Myocyte (in vitro differentiated cells): ENCODE measurements around the gene SLC37A3. TPM values are rescaled to one million over a fixed set of nuclear protein-coding genes. Genes with fewer than 3 reads are reported as not detected.

Experiments
- DNase-seq: peaks from one replicate; pipeline ENCODE4 v3.0.0-alpha.2; 2012; ENCODE audit warnings: low read depth
- total RNA-seq: library from RNA; depleted of rRNA; stranded (reverse); fragments of >200 nt; gene quantifications from 2 replicates; pipeline ENCODE4 v1.2.3, GENCODE V29; 2014

SLC37A3 gene
- total RNA-seq, 1 donor from 2014 or later: 40.3 TPM

DNA sequence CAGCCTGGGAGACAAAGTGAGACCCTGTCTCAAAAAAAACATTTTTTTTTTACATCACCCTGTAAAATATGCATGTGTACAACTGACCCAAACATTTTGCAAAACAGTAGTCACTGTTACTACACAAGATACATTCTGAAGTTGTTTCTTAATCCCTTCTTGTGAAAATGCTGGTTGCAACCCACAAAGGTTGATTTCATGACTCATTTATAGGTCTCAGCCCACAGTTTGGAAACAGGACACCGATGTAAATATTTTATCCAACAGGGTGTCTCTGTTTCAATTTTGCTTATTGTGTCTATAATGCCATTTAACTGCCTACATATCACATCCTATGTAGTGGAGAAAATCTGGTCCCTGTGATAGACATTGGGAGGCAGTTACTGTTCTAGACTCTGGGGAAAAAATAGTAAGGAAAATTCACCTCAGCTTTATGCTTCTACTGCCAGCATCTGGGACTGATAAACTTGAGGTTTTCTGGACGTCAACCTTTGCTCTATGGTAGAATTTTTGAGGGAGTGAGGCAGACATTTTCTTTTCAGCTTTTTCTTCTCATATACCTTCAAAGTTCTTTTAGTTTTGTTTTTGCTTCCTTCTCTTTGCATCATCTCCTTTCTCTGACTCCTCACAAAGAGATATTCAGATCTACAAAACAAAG lies 4.0 kb upstream of the SLC37A3 start:
- DNase-seq: no peak

DNA sequence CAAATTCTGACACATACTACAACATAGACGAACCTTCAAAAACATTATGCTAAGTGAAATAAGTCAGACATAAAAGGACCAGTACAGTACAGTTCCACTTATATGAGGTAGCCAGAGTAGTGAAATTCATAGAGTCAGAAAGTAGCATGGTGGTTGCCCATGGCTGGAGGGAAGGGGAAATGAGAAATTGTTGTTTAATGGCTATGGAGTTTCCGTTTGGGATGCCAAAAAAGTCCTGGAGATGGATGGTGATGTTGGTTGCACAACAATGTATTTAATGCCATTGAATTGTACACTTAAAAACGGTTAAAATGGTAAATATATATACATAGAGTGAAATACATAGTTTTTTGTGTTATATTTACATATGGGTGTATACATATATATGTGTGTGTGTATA lies 2.1 kb upstream of the SLC37A3 start:
- DNase-seq: no peak

DNA sequence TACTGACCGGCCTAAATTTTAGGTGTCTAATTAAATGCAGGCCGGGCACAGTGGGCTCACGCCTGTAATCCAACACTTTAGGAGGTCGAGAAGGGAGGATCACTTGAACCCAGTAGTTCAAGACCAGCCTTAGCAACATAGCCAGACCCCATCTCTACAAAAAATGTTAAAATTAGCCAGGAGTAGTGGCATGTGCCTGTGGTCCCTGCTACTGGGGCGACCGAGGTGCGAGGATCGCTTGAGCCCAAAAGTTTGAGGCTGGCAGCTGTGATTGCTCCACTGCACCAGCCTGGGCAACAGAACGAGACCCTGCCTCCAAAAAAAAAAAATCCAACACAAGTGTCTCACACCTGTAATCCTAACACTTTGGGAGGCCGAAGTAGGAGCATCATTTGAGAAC lies 491 bp upstream of the SLC37A3 start:
- DNase-seq: no peak

DNA sequence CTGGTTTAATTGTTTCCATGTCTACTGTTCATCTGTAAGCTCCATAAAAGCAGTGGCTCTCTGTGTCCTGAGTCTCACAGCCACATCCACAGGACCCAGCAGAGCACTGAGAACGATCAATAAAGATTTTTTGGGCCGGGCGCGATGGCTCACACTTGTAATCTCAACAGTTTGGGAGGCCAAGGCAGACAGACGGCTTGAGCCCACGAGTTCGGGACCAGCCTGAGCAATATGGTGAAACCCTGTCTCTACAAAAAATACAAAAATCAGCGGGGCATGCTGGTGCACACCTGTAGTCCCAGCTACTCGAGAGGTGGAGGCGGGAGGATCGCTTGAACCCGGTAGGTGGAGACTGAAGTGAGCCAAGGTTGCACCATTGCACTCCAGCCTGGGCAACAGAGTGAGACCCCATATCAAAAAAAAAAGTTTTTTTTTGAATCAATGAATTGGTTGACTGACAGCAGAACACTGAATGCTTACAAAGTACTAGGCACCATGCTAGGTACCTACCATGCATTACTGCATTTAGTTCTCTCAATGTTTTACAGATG lies 4.5 kb downstream of the SLC37A3 start:
- no peak for DNase-seq

DNA sequence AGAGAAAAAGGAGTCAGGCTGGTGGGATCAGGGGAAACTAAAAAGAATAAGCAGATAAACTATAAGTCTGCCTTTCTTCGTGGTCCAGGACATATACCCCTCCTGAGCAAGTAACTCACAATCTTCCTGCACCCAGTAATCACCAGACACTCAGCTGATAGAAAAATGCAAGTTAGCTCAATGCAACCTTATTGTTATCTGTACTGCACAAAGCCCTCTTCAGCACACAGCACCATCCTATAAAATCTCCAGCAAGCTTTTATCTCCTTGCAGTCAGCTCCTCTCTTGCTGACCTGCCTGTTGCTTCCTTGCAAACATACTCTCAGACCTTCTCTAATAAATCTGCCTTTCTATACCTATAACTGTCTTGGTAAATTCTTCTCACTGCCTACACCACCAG lies 6.7 kb downstream of the SLC37A3 start:
- DNase-seq: no peak

DNA sequence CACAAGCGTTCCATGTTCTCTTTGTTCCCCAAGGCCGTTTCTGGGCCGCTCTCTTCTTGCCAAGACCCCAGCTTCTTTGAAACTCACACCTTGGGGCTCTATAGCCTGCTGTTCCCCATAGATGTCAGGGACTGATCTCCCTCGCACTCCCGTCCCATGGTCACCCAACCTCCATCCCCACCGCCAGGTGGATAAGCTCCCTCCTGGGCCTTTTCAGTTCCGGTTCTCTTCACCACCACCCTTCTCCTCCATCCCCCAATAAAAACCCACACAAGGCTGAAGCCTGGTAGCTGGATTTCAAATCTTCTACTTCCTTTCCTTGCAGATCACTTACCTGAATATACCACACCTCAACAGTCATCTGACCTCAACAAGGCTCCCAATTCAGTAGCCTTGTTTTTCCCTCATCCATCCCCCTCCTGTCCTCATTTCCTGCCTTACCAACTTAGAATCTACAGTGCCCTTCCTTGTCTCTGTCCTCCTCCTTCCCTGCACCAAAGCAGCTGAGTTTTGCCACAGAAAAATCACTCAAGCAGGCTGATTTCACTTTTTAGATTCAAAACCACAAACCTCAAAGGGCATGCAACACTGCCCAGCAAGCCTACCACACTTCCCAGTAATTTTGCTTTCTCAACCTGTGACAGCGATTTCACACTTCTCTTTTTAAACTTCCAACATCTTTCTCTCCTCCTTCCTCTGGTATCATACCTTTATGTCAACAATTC lies 7.7 kb downstream of the SLC37A3 start:
- peak; percentile 72 for DNase-seq

DNA sequence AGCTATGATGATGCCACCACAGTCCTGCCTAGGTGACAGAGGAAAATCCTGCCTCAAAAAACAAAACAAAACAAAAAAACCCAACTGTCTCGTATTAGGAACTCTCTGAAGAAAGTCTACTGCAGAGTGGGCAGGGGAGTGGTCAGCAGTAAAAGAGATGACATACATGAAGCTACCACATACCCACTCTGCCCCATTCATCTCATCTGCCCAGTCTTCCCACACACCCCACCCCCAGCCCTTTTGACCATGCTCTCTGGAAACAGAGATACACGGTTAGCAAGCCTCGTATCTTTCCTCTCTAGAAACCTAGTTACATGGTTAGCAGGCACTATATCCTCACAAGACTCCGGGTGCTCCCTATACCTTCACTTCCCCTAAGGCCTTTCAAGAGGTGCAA lies 8.3 kb downstream of the SLC37A3 start:
- DNase-seq: no peak

DNA sequence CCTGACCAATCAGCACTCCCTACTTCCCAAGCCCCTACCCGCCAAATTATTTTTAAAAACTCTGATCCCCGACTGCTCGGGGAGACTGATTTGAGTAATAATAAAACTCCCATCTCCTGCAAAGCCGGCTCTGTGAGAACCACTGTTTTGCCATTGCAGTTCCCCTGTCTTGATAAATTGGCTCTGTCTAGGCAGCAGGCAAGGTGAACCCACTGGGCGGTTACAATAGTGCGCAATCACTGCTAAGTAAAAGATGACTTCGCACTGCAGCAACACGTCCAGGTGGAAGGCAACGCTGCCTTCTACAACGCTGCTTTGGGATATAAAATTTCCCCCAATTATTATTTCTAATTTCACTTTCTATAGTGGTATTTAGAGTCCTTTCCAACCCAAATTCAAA lies 8.9 kb downstream of the SLC37A3 start:
- no peak for DNase-seq

DNA sequence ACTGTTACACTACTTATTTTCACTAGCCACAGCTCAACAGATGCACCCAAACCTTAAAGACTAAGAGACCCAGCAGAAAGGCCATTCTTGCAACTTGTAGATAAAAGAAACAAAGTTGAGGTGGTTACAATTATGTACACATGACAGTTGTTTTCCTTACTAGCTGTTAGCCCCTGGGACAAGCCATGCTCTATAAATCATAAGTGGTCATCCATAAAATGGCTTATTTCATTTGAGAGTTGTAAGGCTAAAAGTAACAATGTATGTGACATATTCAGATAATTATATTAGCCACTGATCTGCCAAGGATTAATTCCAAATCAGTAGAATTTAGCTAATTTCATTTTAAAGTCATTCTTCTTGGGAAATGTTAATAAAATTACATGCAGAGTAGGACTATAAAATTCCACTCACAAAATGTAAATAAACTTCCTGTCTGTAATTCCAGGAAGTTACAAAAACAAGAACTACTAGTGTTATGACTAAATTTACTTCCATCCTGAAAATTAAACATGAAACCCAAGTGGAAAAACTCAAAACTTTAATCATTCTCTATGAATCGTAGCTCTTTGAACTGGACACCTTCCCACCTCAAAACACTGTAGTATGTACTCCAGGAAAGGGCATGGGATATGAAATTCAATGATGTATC lies 13.3 kb downstream of the SLC37A3 start:
- no peak for DNase-seq

DNA sequence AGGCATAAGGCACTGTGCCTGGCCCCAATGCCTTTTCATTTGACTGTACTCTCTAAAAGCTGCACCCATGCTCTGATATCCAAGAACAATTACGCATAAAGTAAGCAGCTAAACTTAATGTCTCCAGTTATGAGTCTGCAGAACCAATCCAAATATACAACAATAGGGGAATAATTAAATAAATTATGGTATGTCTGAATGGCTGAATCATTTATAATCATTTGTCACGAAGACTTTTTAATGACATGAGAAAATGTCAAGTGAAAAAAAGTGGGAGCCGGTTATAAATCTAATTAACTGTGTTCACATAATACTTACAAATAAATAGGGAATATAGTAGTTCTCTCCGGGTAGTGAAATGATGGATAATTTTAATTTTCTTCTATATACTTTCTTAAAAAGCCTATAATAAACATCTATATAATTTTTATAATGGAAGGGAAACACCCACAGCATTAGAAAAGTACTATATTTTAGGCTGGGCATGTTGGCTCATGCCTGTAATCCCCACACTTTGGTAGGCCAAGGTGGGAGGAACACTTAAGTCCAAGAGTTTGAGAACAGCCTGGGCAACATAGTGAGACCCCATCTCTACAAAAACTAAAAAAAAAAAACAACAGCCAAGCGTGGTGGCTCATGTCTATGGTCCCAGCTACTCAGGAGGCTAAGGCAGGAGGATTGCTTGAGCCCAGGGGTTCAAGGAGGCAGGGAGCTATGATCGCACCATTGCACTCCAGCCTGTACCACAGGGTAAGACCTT lies 14.2 kb downstream of the SLC37A3 start:
- DNase-seq: no peak

DNA sequence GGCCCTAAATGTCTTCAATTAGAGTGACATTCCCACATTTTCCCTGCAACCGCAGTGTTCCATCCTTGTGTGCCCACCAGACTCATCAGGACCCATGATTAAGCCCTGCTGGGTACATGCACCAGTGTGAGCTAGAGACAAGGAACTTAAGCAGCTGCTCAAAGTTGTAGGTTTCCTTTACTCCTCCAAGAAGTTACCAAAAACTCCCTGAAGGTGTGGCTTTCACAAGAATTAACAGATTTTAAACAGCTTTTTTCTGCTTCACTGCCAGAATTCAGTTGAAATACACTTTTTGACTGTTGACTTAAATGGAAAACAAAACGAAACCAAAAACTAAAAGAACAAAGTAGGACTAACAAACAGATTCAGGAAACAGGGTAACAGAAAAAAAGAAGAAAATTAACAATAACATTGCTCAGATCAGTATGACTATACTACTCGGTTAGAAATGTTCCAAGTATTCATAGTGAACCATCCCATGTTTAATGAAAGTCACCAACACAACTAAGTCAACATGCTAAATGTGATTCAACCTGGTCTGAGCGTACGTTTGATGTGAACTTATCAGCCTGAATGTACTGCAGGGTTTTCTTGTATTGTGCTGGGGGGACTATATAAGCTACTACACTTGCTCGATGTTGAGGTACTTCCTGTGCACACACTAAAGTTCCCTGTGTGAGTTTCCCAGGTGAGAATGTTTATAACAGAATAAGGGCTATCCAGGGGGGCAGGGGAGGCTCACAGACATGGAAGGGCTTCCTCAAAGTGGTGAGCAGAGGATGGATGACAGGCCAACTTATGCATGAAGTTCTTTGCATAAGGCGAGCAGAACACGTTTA lies 22.2 kb downstream of the SLC37A3 start:
- DNase-seq: no peak

DNA sequence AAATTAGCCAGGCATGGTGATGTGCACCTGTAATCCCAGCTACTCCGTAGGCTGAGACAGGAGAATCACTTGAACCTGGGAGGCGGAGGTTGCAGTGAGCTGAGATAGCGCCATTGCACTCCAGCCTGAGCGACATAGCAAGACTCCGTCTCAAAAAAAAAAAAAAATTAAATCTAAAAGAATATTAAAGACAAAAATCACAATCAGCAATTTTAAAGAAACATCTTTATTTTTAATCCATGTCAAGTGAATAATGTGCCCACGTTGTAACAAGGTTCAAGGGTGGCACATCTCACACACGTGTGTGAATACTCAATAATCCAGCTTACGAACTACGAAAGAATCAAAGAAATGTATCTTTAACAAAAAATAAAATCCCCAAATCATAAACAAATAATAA lies 23.0 kb downstream of the SLC37A3 start:
- DNase-seq: no peak

DNA sequence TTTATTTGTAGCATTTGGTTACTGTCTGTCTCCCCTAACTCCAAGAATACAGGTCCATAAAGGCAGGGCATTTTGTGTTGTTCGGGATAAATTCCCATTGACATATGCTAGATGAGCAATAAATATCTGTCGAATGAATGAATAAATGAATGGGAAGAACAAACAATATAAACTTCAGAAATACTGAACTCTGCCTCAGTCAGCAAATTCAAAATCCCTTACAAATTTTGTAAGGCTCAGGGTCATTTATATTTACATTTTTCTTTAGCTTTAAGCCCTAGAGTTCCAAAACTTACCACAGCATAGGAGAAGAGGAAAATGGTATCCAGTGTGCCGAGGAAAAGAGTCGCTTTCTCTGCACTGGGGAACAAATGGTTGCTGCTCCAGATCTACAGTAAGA lies 29.0 kb downstream of the SLC37A3 start:
- no peak for DNase-seq

DNA sequence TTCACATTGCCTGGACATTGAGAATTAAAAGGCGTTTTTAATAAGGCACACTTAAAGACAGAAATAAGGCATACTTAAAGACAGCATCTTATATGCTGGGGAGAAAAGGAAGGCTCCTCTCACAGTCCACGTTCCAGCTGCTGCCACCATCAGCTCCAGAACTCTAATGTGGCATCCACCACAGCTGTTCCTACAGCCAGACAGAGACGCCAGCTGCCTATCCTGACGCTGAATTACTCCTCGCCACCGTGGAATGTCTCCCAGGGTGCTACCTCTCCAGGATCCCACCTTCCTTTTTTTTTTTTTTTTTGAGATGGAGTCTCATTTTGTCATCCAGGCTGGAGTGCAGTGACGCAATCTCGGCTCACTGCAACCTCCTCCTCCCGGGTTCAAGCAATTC lies 30.8 kb downstream of the SLC37A3 start:
- DNase-seq: peak; percentile 44

DNA sequence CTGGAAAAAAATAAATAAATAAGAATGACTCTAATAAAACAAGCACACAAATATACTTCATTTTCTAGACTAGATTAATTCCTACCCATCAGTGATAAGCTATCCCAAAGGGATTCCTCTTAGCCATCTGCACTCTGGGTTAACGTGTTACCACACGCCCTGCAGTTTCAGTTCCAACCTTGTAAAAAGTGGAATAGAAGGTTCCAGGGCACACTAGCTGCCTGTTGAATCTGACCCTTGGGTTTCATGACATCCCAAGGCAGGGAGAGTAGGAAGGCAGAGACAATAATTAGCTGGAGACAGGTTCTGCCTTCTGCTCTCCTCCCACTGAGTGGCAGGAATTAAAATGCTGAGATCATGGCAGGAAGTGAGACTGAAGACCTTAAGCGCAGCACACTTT lies 33.5 kb downstream of the SLC37A3 start:
- DNase-seq: no peak

DNA sequence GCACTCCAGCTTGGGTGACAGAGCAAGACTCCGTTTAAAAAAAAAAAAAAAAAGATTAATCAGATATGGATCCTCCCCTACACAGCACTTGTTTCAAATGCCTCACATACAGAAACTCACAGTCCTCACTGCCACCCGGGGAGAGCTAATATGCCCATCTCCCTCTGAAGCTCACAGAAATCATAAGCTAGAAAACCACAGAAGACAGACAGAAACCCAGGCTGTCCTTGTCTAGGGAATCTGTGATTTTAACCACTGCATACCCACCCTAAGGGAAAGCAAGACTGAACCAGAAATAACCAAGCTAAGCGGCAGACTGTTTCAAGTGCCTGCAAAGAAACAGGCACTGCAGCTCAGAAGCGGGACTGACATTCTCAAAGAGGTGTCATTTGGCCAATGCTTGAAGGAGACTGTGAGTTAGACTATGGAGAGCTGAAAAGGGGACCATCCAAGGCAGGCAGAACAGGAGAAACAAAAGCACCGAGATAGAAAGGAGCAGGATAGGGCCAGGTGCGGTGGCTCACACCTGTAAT lies 37.6 kb downstream of the SLC37A3 start:
- DNase-seq: no peak

DNA sequence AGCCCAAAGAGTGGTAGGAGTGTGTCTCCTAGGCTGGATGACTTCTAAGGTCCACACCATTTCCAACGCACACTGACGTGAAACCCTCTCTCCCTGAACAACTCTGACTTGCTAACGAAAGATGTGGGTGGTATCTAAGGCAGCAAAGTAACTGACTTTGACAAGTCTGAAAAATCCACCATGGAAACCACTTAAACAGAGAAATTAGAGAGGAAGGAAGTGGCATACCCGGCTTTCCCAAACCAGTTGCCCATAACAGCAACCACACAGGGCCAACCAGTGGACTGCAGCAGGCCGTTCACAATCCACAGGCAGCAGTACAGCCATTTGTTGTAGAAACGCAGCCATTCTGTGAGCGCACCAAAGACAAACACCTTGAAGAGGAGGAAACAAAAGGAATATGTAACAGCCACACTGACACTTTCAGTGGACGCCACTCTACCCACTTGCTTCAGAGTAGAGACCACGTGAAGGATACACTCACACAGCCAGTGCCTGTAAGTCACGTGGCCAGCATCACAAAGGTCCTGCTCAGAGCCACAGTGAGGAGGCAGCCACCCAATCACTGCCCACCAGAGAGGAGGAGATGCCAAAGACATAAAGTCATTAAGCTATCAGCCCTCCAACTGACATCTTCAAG lies 39.8 kb downstream of the SLC37A3 start:
- no peak for DNase-seq

DNA sequence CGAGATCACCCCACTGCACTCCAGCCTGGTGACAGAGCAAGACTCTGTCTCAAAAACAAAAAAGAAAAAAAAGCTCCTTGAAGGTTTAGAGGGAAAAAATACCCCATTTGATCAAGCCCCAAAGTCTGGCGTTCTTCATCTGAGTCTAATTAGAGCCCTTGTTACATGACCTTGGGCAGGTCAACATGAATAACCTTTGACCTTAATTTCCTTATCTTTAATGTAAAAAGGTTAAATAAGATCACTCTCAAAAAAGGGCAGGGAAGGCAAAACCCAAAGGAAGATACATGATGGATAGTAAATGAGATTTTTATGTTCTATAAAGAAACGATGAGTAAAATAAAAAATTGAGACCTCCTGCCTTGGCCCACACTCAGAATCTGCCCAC lies 40.3 kb downstream of the SLC37A3 start:
- no peak for DNase-seq

DNA sequence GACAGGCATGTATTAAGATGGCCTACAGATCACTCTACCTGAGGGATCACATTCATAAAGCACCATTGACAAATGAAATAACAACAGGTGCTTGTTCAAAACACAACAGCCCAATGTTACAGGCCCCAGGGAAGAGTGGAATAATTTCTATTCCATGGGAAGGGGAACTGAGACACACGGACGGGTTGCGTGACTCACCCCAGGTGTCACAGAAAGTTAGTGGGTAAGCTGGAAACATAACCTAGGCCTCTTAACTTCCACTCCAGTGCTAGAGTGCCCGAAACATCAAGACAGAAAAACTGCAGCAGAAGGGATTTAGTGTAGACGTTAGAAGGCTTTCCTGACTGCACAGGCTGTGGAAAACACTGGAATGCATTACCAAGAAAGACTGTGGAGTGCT lies 48.3 kb downstream of the SLC37A3 start:
- no peak for DNase-seq
